ENCODE data around the gene CADPS2.

DNA sequence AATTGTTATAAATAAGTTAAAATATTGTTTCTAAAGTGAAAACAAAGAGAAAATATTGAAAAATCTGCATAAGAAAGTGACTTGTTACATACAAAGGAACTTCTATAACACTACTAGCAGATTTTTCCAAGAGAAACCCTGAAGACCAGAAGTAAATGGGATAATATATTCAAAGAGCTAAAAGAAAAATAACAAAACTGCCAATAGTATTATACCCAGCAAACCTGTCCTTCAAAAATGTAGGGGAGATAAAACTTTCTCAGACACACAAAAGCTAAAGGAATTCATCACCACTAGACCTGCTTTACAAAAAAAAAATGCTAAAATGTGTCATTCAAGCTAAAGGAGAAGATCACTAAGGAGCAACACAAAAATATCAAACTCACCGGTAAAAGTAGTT lies 17.0 kb downstream of the CADPS2 start:
- TF ChIP-seq, protein P1, sequence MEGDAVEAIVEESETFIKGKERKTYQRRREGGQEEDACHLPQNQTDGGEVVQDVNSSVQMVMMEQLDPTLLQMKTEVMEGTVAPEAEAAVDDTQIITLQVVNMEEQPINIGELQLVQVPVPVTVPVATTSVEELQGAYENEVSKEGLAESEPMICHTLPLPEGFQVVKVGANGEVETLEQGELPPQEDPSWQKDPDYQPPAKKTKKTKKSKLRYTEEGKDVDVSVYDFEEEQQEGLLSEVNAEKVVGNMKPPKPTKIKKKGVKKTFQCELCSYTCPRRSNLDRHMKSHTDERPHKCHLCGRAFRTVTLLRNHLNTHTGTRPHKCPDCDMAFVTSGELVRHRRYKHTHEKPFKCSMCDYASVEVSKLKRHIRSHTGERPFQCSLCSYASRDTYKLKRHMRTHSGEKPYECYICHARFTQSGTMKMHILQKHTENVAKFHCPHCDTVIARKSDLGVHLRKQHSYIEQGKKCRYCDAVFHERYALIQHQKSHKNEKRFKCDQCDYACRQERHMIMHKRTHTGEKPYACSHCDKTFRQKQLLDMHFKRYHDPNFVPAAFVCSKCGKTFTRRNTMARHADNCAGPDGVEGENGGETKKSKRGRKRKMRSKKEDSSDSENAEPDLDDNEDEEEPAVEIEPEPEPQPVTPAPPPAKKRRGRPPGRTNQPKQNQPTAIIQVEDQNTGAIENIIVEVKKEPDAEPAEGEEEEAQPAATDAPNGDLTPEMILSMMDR (IDR thresholded peaks at IDR 0.05; ENCODE audit: low read length): no peak
- TF ChIP-seq EZH2 (optimal IDR thresholded peaks at IDR 0.05; ENCODE audit: low read depth, low read length): no peak
- no peak for TF ChIP-seq EZH2phosphoT487 (IDR thresholded peaks at IDR 0.05; ENCODE audit: low read length)

All from MM.1S (cell line).